ENCODE results near the gene MTERF1.

The MTERF1 gene

GRCh38 chr7:91864070-91864469, 16.4 kb downstream of the MTERF1 start:
- DNase-seq (ENCODE audit: low spot score in 2 of 2) (no peak), ATAC-seq (no peak)
- Mint-ChIP-seq H3K4me1 (peaks cover 6% of the 10 kb centered on the region), H3K36me3 (peaks cover 5% of the 10 kb centered on the region), H3K9me3 (peaks cover 3% of the 10 kb centered on the region), H3K4me3 (no peak overlapping the region), H3K27ac (no peak overlapping the region)

- peaks cover 10% of the 10 kb centered on the region for H3K4me1 Mint-ChIP-seq
- ATAC-seq (no peak), DNase-seq (ENCODE audit: low spot score in 2 of 2) (no peak)
- no peak overlapping the region for H3K4me3 Mint-ChIP-seq
- H3K27ac Mint-ChIP-seq: no peak overlapping the region
- peaks cover 15% of the 10 kb centered on the region for H3K9me3 Mint-ChIP-seq
- H3K36me3 Mint-ChIP-seq: no peaks in the 10 kb centered on the region
Measured at GRCh38 chr7:91852263-91852741, 28.2 kb downstream of the MTERF1 start.

- H3K4me3 Mint-ChIP-seq: no peak overlapping the region
- peaks cover 7% of the 10 kb centered on the region for H3K4me1 Mint-ChIP-seq
- H3K9me3 Mint-ChIP-seq: peaks cover 15% of the 10 kb centered on the region
- DNase-seq (ENCODE audit: low spot score in 2 of 2) (no peak), ATAC-seq (no peak)
- no peak overlapping the region for H3K27ac Mint-ChIP-seq
- no peaks in the 10 kb centered on the region for H3K36me3 Mint-ChIP-seq
Measured at GRCh38 chr7:91850455-91850854, 30.0 kb downstream of the MTERF1 start.

GRCh38 chr7:91847876-91848588, 32.5 kb downstream of the MTERF1 start:
- no peak for ATAC-seq
- no peak overlapping the region for H3K27ac Mint-ChIP-seq

GRCh38 chr7:91847231-91847630, 33.3 kb downstream of the MTERF1 start:
- Mint-ChIP-seq H3K4me1 (no peaks in the 10 kb centered on the region), H3K4me3 (no peak overlapping the region), H3K36me3 (no peaks in the 10 kb centered on the region), H3K9me3 (peaks cover 4% of the 10 kb centered on the region), H3K27ac (no peak overlapping the region)
- ATAC-seq (no peak), DNase-seq (ENCODE audit: low spot score in 2 of 2) (no peak)

More at GRCh38 chr7:91847876-91848588, 32.5 kb downstream of the MTERF1 start:
- Mint-ChIP-seq H3K9me3 (peaks cover 9% of the 10 kb centered on the region), H3K4me1 (no peaks in the 10 kb centered on the region), H3K4me3 (no peak overlapping the region), H3K36me3 (no peaks in the 10 kb centered on the region)
- no peak for DNase-seq (ENCODE audit: low spot score in 2 of 2)

GRCh38 chr7:91846436-91846835, 34.1 kb downstream of the MTERF1 start:
- Mint-ChIP-seq H3K9me3 (peaks cover 5% of the 10 kb centered on the region), H3K4me3 (no peak overlapping the region), H3K4me1 (no peaks in the 10 kb centered on the region), H3K36me3 (no peaks in the 10 kb centered on the region), H3K27ac (no peak overlapping the region)
- DNase-seq (ENCODE audit: low spot score in 2 of 2): no peak
- no peak for ATAC-seq

GRCh38 chr7:91843831-91844230, 36.7 kb downstream of the MTERF1 start:
- Mint-ChIP-seq H3K4me1 (no peaks in the 10 kb centered on the region), H3K27ac (no peak overlapping the region), H3K9me3 (peaks cover 6% of the 10 kb centered on the region), H3K4me3 (no peak overlapping the region), H3K36me3 (no peaks in the 10 kb centered on the region)
- ATAC-seq: no peak
- DNase-seq (ENCODE audit: low spot score in 2 of 2): no peak

GRCh38 chr7:91838439-91838838, 42.1 kb downstream of the MTERF1 start:
- Mint-ChIP-seq H3K27ac (no peak overlapping the region), H3K36me3 (no peaks in the 10 kb centered on the region), H3K9me3 (peaks cover 2% of the 10 kb centered on the region), H3K4me3 (no peak overlapping the region), H3K4me1 (no peaks in the 10 kb centered on the region)
- DNase-seq (ENCODE audit: low spot score in 2 of 2) (no peak), ATAC-seq (no peak)

GRCh38 chr7:91837397-91838070, 43.0 kb downstream of the MTERF1 start:
- Mint-ChIP-seq H3K36me3 (no peaks in the 10 kb centered on the region), H3K4me3 (no peak overlapping the region), H3K27ac (no peak overlapping the region), H3K9me3 (peaks cover 2% of the 10 kb centered on the region), H3K4me1 (no peaks in the 10 kb centered on the region)
- DNase-seq (ENCODE audit: low spot score in 2 of 2) (no peak), ATAC-seq (no peak)

- Mint-ChIP-seq H3K9me3 (no peaks in the 10 kb centered on the region), H3K27ac (no peak overlapping the region), H3K4me1 (no peaks in the 10 kb centered on the region), H3K36me3 (no peaks in the 10 kb centered on the region), H3K4me3 (no peak overlapping the region)
- ATAC-seq: no peak
- DNase-seq (ENCODE audit: low spot score in 2 of 2): no peak
Measured at GRCh38 chr7:91835826-91836368, 44.6 kb downstream of the MTERF1 start.

GRCh38 chr7:91835091-91835825, 45.2 kb downstream of the MTERF1 start:
- no peak for DNase-seq (ENCODE audit: low spot score in 2 of 2)
- Mint-ChIP-seq H3K9me3 (no peaks in the 10 kb centered on the region), H3K4me1 (no peaks in the 10 kb centered on the region), H3K27ac (no peak overlapping the region), H3K36me3 (no peaks in the 10 kb centered on the region), H3K4me3 (no peak overlapping the region)
- no peak for ATAC-seq

- no peaks in the 10 kb centered on the region for H3K9me3 Mint-ChIP-seq
- no peak for DNase-seq (ENCODE audit: low spot score in 2 of 2)
- ATAC-seq: no peak
- H3K36me3 Mint-ChIP-seq: no peaks in the 10 kb centered on the region
- no peaks in the 10 kb centered on the region for H3K4me1 Mint-ChIP-seq
- no peak overlapping the region for H3K27ac Mint-ChIP-seq
- no peak overlapping the region for H3K4me3 Mint-ChIP-seq
Measured at GRCh38 chr7:91832493-91833045, 47.9 kb downstream of the MTERF1 start.

GRCh38 chr7:91827169-91827568, 53.3 kb downstream of the MTERF1 start:
- no peak for DNase-seq (ENCODE audit: low spot score in 2 of 2)
- ATAC-seq: no peak
- peaks cover 9% of the 10 kb centered on the region for H3K9me3 Mint-ChIP-seq
- no peak overlapping the region for H3K27ac Mint-ChIP-seq
- no peak overlapping the region for H3K4me3 Mint-ChIP-seq
- H3K36me3 Mint-ChIP-seq: no peaks in the 10 kb centered on the region
- no peaks in the 10 kb centered on the region for H3K4me1 Mint-ChIP-seq

- Mint-ChIP-seq H3K36me3 (no peaks in the 10 kb centered on the region), H3K9me3 (peaks cover 14% of the 10 kb centered on the region), H3K4me1 (no peaks in the 10 kb centered on the region), H3K4me3 (no peak overlapping the region), H3K27ac (no peak overlapping the region)
- ATAC-seq (no peak), DNase-seq (ENCODE audit: low spot score in 2 of 2) (no peak)
Measured at GRCh38 chr7:91826377-91826776, 54.1 kb downstream of the MTERF1 start.

GRCh38 chr7:91824201-91824600, 56.3 kb downstream of the MTERF1 start:
- H3K36me3 Mint-ChIP-seq: no peaks in the 10 kb centered on the region
- DNase-seq (ENCODE audit: low spot score in 2 of 2): no peak
- no peak for ATAC-seq
- no peak overlapping the region for H3K27ac Mint-ChIP-seq
- H3K9me3 Mint-ChIP-seq: peaks cover 22% of the 10 kb centered on the region
- H3K4me3 Mint-ChIP-seq: no peak overlapping the region
- H3K4me1 Mint-ChIP-seq: no peaks in the 10 kb centered on the region

All from stimulated activated effector memory CD8-positive, alpha-beta T cell treated with anti-CD3 and anti-CD28 coated beads, Interleukin-12 subunit alpha, Interleukin-12 subunit beta, amount 100 ng/mL, for 72 hours (primary cell).